MM.1S (cell line): ENCODE results near the gene OR6B2.

Experiments used
- CTCF ChIP-seq: fragments of 300-600 bp; sonication (generic); IDR thresholded peaks from 2 replicates; pipeline ENCODE4 v1.5.1; 2016; ENCODE audit warnings: antibody characterized with exemption, low read length, mixed read lengths
- EZH2 ChIP-seq: fragments of 300-600 bp; sonication (generic); optimal IDR thresholded peaks from 2 replicates; pipeline ENCODE3; 2017; ENCODE audit warnings: low read depth, mild to moderate bottlenecking, antibody characterized with exemption, low read length, mixed read lengths
- EZH2phosphoT487 ChIP-seq: fragments of 300-600 bp; sonication (generic); IDR thresholded peaks from 2 replicates; pipeline ENCODE4 v1.6.1; 2018; ENCODE audit warnings: antibody characterized with exemption, low read length

- no peak for TF ChIP-seq EZH2phosphoT487
- no peak for TF ChIP-seq CTCF
- TF ChIP-seq EZH2 = no peak
These were observed 36.9 kb downstream of the OR6B2 start for GRCh38 chr2:239993291-239993690.
